T1000 (cell line): ENCODE results near the gene NTM.

ENCODE experiments used
- DNase-seq: peaks from one replicate; lab custom pipeline; 2025; ENCODE audit warnings: mixed read lengths; lab: John Stamatoyannopoulos, UW

Gene NTM

DNA sequence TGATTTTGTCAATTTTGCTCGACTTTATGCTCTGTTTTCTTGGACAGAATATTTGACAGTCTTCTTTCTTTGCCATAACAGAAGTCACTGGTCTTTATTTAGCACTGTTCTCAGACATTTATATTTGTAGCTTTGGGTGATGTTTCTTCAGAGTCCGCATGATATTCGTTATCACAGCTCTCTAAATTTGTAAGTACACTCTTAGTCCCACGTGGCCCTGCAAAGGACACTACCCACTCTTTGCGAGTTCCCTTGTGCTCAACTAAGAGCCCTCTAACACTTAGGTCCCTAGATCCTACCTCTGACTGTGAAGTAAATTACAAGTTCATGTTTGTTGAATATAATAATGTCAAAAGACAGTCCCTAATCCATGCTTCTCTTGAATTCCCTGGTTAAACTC, 651.9 kb downstream of the NTM start:
- DNase-seq = no peak

GRCh38 chr11:132022733-132023478, 652.5 kb downstream of the NTM start:
- no peak for DNase-seq

DNA sequence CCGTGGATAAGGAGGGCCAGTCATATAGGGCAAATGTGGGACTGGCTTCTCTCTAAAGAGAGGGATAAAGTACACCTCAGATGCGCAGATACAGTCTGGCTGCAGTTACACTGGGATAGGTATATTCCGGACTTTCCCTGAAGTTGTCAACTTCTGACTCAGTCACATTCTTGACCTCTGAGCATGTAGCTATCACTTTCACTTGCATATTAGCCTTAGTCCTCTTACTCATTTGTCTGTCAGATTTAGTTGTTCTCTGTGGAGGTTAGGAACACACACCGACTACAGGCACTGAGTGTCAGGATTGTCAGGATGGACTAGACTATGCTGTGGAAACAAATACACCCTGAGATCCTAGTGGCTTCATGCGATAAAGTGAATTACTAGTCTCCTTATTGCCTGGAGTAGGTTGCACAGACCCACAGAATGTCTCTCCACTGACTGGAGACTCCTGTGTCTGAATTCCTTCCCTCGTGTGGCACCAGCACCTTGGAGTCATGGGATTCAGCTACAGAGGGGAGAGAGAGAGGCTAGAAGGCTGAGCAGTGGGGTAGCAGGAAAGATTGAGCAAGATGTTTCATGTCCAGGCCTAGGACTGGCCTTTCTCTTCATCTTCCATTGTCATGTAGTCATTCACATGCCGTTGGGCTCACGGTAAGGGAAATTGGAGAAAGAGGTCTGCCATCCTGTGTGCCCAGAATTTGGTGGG, 654.3 kb downstream of the NTM start:
- peak; percentile 24 for DNase-seq

- DNase-seq = no peak
Measured at GRCh38 chr11:132026746-132027145, 656.3 kb downstream of the NTM start.

DNA sequence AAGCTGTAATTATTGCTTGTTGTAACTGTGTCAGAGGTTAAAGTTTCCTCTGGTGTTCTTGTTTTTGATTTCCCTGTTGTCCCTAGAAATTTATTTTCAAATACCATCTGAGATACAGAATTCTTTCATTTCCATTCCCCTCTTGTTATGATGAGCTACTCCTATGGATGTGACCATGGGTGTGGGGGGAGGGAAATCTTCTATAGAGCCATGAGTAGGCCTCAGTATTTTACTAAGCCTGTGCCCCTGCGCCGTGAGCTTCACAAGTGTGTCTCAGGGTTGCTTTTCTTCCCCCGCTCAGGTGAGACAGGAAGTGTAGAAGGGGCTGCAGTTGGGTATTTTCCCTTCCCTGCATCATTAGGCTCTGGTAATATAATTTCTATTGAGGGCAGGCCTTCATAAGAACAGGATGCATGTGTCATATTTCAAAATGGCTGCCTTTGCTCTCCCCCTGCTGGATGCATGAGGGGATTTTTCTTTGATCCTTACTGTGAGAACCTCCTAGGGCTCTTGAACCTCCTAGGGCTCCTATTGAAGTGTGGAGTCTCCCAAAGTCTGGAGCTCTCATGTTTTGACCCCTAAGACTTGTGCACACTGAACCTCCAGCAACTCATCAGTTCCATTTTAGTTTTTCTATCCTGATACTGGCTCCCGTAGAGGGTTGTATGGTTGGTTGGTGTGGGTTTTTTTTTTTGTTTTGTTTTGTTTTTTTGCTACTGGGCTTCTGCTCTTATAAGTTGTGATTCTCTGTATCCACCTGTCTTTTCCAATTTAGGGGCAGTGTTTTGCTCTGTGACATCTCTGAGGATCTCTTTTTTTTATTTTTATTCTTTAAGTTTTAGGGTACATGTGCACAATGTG, 658.2 kb downstream of the NTM start:
- no peak for DNase-seq

- no peak for DNase-seq
Measured at GRCh38 chr11:132030896-132031295, 660.5 kb downstream of the NTM start.

DNA sequence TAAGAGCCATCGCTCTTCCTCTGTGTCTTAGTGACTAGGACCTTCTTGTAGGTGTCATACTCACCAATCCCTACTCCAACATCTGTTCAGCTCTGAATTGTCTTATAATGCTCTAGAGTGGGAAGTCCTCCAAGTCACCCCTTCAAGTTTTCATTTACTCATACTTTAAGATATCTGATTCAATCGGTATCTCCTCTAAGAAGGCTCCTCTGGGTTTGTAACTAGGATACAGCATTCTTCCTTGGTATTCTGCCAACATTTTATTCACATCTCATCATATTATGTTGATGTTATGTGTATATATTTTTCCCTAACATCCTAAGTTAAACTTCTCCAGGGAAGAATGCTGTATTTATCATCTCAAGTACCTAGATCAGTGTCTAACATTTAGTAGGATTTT, 662.1 kb downstream of the NTM start:
- no peak for DNase-seq

- DNase-seq = no peak
Measured at GRCh38 chr11:132033051-132033450, 662.6 kb downstream of the NTM start.

DNA sequence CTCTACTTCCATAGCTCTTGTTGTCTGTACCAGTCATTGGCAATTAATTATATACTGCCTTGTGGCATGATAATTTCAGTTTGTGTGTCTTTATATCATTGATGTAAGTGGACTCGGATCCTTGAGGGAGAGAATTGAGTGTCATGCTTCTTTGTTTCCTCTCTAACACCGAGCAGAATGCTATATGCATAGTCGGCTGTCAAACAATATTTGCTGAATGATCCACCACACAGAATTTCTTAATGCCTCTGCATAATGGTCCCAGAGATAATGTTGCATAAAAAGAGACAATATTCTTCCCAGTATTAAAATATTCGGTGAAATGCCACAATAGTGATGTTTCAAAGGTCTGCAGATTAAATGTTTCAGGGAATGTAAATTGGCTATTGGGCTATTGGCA, 664.8 kb downstream of the NTM start:
- DNase-seq = no peak

GRCh38 chr11:132035766-132036165, 665.4 kb downstream of the NTM start:
- no peak for DNase-seq

- no peak for DNase-seq
Measured at GRCh38 chr11:132036220-132036619, 665.8 kb downstream of the NTM start.

DNA sequence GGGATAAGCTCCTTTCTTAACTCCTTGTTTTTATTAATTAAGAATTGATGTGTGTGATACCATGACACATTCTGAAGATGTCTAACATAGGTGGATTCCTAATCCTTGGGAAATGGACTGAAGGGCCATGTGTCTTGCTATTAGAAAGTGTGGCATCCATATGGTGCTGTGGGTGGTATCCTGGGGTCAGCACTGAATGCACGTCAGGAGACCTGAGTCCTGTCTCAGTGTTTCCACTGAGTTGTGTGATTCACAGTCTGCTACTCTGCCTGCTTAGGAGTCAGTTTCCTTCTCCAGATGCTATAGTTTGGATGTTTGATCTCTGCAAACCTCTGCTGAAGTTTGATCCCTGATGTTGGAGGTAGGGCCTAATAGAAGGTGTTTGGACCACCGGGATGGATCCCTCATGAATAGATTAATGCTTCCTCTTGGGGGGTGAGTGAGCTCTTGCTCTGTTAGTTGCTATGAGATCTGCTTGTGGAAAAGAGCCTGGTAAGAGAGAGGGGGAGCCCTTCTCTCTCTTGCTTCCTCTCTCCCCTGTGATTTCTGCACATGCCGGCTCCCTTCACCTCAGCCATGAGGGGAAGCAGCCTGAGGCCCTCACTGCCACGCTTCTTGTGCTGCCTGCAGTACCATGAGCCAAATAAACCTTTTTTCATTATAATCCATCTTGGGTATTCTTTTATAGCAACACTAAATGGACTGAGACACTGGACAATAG, 666.5 kb downstream of the NTM start:
- DNase-seq = no peak

DNA sequence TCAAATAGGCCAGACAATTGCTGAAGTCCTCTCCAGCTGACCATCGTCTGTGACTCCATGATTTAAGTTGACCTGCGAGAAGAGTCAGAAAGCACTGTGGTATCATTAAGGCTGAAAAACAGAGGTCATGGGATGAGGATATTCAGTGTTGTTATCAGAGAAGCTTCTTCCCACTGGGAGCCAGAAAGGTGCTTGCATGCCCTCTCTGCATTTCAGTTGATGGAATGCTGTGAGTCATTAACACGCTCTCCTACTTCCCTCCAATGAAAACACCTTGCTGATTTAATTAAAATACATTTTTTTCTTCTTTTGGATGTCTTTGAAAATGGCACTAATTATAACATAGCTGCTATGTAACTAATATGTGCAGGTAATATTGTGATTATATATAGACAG, 667.0 kb downstream of the NTM start:
- no peak for DNase-seq

DNA sequence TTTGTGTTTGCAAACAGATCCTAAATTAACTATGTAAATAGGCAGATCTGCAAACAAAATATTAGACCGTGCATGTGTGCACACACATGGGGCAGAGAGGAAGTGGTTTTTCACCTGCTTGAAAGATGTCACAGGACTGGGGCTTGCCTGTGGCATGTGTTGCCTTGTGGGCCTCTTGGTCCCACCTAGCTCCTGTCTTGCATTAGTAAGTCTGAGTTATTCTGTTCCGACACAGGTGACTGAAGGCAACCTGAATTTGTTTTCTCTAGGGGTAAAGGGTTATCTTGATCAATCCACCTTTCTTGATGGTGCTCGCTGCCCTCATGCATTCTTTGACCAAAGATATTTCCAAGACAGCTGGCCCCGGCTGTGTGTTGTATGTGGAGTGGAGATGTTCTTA, 667.5 kb downstream of the NTM start:
- DNase-seq = no peak

DNA sequence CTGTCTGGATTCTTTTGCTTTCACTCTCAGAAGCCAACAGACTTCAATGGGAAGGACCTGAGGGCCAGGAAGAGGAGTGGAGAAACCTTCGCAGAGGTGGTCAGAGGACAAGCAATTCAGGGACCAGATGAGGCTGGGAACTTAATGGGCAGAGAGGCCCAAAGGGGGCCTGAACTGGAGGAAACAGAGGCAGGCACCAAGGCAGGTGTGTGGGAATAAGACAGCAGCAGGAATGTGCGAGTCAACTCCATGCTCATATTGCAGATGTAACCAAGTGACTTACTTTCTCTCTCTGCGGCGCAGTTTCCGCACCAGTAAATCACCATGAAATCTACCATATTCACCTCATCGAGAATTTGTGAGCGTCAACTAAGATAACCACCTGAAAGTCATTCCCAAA, 669.1 kb downstream of the NTM start:
- DNase-seq = no peak

DNA sequence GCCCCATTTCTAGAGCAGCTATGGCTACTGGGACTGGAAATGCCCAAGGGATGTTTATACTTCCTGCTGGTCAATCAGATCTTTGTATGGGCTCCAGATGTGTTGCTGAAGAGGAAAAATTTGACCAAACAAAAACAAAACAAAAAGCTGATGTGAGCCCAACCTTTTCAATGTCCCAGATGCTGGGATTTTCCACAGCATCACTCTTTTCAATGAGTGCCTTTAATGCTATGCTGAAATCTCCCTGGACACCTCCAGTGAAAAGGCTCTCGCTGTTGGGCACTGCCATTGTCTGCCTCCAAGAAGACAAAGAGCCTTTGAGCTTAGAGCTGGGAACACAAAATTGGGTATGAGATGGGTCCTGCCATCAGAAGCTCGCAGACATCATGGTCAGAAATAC, 671.9 kb downstream of the NTM start:
- no peak for DNase-seq

DNA sequence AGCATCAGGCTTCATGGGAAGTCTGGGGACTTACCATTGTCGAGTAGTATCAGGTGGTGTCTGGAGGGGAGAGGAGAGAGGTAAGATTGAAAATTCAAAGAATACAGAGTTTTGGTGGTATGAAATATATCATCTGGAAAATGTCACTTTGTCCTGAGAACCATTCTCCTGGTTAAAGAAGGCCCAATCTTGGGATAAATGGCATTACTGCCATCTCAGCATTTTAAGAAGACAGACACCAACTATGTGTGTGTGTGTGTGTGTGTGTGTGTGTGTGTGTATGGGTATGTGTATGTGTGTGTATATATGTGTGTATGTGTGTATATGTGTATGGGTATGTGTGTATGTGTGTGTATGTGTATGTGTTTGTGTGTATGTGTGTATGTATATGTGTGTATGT, 673.3 kb downstream of the NTM start:
- no peak for DNase-seq

DNA sequence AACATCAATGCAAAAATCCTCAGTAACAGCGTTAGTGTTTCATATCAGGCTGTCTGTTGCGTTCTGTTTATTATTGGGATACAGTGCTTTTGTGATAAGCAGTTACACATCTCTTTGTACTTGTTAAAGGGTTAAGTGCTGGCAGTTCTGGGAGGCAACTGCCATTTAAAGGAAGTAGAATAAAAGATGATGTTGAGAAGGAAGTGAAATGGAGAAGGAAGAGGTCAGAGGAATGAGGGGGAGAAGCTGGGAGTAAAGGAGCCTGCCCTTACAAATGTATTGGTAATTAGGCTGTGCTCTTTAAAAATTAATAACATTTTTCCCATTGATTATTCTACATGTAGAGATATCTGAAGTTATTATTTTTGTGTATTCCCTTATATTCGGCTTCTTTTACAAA, 674.7 kb downstream of the NTM start:
- DNase-seq = no peak

- no peak for DNase-seq
Measured at GRCh38 chr11:132046288-132046865, 676.0 kb downstream of the NTM start.

DNA sequence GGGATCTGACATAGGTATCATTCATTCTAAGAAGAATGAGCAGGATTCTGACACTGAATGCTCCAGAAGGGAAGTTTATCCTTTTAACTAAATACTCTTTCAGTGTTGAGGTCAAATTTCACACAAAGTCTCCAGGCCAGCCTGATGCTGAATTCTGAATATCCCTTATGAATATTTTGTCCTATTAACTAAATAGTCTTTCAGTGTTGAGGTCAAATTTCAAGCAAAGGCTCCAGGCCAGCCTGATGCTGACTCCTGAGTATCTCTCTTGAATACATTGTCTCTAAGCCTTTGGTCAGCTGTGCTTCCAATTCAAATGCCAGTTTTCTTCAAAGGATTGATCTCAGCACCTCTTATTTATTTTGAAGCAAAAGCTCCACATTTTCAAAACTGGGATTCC, 676.8 kb downstream of the NTM start:
- DNase-seq = no peak

GRCh38 chr11:132048040-132048439, 677.6 kb downstream of the NTM start:
- DNase-seq = no peak

DNA sequence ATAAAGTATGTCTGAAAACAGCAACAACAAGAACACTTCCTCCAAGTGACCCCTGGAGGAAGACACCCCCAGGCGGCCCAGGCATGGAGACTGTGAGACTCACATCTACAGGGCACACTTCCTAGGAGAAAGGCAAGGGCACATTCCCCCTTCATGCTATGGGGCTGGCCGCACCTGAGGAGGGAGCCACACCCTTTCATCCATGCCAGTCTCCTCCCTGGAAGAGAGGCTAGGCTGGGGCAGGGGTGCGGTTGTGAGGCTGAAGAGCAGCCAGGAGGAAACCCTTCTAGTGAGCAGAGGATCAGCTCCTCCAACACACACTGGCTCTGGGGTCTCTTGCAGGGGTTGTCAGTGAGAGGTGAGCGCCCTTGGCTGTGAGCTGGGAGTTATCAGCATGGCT, 678.8 kb downstream of the NTM start:
- DNase-seq = no peak
